Dermis microvascular lymphatic vessel endothelial cell (primary cell): ENCODE data around the gene KRT39. TPM values are rescaled to one million over a fixed set of nuclear protein-coding genes. Genes with fewer than 3 reads are reported as not detected.

Source experiments
- DNase-seq, 2 donors: peaks; one replicate each; pipeline versions ENCODE4 v3.0.0 to v3.0.0-alpha.2; 2010; ENCODE audit warnings: low read depth in 2 of 2
- total RNA-seq: library from RNA; depleted of rRNA; stranded (reverse); fragments of >200 nt; gene quantifications from 2 replicates; pipeline ENCODE4 v1.2.1, GENCODE V29; 2014

KRT39 gene
- total RNA-seq, 1 donor from 2014 or later = not detected

DNA sequence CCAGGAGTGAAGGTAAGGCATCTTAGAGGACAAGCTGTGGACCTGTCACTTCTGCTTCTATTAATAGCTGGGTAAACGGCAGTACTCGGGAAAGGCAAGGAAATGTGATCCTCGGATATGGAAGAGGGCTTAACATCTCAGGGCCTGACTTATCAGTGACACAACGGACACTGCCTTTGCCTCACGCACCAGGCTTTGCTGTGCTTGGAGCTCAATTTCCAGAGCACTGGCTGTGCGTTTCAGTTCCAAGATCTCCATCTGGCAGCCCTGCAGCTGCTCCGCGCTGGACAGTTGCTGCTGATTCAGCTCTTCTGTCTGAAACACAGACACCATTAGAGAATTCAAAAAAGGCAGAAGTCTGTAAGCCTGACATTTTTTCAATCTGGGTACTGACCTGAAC lies 13.8 kb upstream of the KRT39 start:
- DNase-seq = no peak

DNA sequence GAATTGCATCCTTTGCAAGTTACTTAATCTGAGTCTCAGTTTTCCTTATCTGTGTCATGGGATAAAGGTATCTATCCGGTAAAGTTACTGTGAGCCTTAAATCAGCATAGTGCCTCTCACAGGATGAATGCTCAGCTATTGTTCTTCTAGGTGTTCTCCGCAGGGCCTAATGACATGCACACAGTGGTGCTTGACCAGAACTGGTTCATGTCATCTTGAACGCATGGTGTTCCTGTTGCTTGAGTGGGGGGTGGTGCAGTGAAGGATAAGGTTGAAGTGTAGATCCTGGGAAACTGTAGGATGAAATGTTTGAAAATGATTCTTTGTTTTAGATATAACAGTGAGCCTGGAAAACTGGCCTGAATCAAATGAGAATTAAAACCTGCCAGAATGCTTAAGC lies 13.4 kb upstream of the KRT39 start:
- DNase-seq = no peak

DNA sequence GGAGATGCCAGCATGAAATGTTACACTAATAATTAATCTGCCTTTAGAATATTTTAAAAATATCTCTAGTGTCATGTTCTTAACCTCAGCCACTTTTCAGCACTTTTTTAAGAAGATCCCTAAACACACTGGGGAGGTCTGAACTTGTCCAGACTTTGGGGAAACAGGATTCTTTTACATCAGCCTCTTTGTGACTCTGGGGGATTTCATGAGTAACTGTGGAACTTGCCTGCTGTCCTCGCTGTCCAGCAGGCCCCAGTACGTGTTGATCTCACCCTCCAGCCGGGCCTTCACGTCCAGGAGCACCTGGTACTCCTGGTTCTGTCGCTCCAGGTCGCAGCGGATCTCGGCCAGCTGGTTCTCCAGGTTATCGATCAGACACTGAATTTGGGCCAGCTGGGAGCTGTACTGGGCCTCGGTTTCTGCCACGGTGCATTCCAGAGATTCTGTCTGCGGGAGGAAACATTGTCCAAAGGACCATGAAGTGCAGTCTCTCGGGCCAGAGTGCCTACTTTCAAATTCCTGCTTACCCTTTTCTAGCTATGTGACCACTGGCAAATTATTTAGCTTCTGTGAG lies 11.9 kb upstream of the KRT39 start:
- no peak for DNase-seq

DNA sequence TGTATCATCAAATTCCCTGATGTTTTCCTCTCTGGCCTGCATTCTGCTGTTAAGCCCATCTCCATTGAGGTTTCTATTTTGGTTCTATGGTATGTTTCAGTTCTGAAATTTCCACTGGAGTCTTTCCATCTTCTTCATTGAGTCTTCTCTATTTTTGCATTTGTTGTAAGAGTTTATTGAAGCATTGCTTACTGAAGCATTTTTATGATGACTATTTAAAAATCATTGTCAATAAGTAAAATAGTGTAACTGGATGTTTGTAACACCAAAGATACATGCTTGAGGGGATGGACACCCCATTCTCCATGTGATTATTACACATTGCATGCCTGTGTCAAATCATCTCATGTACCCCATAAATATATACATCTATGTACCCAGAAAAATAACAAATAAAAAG lies 8.8 kb upstream of the KRT39 start:
- DNase-seq = no peak

DNA sequence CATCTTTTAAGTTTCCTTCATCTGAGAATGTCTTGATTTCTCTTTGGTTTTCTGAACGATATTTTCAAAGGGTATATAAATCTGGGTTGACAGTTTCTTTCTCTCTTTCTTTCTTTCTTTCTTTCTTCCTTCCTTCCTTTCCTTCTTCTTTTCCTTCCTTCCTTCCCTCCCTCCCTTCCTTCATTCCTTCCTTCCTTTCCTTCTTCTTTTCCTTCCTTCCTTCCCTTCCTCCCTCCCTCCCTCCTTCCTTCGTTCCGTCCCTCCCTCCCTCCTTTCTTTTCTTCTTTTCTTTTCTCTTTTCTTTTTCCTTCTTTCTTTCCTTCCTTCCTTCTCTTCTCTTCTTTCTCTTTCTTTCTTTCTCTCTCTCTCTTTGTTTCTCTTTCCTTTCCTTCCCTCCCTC lies 7.6 kb upstream of the KRT39 start:
- DNase-seq = no peak

DNA sequence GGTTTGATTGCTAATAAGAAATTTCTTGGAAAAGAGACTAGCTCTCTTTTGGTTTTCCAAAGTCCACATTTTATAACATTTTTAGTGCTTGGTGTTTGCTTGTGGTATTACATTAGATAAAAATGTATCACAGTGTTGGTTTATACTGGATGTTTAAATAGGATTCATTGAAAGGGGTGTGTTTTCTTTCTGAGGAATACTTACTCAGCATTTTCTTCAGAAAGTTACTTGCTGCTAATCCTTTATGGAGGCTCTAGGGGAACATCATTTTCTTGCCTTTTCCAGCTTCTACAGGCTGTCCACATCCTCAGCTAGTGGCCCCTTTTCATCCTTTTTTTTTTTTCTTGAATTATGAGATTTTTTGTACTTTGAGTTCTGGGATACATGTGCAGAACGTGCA lies 834 bp upstream of the KRT39 start:
- DNase-seq = no peak

DNA sequence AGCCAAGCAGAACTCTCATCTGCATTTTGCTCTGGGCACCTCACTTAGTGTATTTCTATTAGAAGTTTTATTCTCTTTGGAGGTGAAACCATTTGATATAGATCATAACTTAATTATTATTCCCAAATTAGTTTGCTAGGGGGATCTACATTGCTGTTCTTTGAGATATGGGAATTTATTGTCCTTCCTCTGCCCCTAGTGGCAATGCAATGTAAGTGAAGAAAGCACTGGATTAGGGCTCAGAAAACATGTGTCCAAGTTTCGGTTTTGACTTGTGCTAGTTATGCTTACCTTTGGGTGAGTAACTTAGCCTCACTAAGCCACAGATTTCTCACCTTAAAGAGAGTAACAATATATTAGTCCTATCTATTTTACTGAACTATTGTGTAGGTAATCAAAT lies 2.9 kb downstream of the KRT39 start:
- DNase-seq = peak; percentile 19 to 20

DNA sequence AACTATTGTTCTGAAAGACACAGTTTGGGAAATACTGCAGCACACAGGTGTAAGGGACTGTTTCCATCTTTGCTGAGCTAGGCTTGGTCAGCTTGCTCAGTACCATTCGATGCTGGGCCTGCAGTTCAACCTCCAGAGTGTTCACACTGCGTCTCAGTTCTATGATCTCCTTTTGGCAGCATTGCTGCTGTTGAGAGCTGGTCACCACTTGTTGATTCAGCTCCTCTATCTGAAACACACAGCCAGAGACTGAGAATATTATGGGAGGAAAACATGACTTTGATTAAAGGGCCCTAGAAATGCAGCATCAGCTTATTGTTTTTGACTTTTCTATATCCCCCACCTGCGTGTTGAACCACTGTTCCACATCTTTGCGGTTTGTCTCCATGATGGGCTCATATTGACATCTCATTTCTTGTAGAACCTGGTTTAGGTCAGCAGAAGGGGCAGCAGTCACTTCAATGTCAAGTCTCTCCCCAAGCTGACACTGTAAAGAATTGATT lies 4.6 kb downstream of the KRT39 start:
- DNase-seq = no peak

DNA sequence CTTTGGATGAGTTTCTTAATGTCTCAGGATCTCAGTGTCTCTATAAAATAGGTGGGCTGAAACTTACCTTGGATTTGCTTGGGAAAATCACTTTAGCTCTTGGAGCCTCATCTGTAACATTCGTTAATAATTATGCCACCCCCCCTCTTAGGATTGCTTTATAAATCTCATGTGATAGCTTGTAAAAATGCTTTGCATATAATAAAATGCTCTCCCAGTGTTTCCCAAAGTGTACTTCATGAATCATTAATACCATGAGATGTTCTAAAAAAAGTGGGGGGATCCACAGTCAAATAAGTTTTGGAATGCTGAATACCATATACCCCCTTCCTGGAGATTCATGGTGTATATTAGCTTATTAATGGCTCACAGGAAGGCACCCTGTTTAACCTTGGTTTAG lies 5.2 kb downstream of the KRT39 start:
- DNase-seq = no peak

DNA sequence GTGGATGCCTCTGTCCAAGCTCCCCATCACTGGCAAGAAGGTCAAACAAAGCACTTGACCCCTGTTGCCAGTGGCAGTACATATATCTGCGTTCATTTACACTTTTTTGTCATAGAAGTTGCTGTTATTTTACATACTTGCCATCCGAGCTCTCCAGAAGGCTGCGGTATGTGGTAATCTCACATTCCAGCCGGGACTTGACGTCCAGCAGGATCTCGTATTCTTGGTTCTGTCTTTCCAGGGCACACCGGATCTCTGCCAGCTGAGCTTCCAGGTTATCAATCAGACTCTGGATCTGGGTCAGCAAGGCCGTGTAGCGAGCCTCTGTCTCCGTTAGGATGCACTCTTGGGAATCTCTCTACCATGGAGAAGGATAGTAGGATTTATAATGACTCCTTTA lies 6.6 kb downstream of the KRT39 start:
- no peak for DNase-seq

DNA sequence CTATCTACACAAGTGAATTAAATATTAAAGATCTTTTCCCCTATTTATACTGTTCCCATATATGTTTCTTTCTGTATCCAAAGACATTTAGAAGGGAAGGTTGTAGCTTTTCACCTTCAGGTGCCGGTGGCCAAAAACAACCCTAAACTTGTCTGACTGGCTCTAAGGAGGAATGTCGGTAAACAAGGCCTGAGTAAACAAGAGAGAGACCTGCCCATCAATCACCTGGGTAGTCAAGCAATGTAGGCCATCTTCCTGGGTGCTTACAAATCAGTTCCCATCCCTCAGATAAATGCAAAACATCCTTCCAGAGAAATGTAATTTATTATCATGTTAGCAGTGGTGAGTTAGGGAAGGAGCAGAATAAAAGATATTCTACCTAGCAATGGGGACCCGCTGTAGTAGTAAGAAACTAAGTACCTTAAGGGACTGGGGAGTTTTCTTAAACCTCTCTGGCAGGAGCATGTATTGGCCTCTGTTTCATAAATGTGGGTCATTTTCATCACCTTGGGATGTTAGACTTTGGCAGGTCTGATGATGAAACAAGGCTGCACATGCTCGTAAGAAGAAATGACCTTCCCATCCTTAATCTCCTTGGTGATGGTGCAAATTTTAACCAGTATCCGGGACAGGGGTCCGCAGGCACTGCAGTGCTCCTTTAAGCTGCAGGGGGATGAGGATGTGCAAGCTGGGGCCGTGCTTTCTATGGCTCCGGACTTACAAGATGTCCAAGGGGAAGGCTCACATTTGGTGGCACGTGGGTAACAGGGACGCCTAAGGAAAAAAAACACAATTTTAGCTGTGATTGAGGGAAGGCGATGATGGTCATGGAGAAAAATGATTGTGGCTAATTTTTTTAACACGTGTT lies 8.4 kb downstream of the KRT39 start:
- no peak for DNase-seq

DNA sequence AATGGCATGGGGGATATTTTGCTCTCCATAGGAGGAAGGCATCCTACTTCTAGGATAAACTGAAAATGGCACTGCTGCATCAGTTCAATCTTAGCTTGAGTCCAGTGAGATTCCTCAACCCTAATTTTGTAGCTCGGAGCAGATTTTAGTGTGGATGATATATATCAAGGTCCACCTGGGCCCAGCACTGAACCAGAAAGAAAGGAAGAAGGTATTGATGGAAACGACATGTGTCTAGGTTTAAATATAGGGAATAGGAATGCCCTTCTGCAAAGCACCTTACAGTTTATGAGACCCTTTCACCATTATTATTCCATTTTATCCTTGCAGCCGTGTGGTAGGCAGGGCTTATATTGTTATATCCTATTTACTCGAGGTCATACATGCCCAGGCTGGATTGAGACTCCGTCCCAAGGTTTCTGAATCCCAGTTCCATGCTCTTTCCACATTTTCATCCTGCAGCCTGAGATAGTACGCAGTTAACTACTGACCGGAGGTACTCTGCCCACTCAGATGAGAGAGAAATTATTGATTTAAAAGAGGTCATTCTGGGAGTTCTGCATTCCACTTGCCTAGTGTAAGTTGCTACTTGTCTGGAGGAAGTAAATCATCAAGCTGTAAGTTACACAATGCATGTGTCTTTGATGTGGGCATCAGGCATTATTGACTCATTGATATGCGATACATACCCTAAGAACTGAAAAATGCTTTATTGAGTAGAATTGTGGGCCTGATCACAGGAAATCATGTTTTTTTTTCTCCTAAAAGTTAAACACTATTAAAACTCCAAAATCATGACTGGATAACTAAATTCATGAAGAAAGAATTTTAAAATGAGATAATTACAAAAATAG lies 10.1 kb downstream of the KRT39 start:
- no peak for DNase-seq

DNA sequence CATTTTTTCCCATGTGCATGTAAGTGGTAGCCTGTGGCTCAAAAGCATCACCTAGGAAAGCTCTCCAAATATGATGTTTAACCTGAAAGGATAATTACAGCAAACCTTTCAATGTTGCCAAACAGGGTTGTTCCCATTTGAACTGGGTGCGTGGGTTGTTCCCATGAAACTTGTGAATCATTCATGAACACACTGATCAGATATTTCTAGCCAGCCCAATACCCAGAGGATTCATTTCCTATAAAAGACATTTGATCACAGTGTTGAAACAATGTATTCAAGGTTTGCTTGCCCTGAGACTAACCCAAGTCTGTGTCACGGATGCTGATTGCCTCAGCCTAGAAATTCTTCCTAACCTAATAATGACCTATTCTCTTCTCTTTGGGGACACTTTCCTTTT lies 12.9 kb downstream of the KRT39 start:
- DNase-seq = no peak

DNA sequence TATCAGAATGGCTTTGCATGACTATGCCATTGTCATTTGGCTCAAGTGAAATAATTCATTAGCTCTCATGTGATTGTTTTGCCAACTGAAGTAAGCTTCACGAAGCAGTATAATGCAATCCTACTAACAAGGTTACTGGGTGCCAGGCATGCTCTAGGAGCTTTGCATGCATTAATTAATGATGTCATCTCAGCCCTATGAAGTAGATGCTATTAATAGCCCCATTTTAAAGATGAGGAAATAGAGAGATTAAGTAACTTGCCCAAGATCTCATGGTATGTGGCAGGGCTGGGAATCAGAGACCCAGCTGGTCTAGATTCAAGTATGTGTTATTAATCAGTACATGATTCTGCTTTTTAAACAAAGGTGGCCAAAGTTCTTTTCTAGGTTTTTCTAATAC lies 14.1 kb downstream of the KRT39 start:
- DNase-seq = no peak

DNA sequence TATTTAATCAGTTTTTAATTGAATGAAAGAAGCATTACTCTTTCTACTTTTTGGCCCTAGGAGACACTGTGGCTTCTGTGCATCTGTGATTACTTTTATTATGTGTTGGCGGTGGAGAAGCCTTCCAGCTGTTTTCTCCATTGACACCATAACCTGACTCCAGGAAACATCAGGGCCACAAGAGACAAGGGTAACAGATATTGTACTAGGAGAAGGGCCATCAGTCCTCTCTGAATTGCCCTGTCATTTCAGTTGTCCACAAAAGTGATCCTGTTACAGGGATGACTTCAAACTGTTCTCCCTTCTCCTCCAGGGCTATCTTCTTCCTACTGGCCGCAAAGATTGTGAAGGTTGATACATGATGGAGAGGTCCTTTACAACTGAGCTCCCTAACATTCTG lies 14.6 kb downstream of the KRT39 start:
- no peak for DNase-seq

DNA sequence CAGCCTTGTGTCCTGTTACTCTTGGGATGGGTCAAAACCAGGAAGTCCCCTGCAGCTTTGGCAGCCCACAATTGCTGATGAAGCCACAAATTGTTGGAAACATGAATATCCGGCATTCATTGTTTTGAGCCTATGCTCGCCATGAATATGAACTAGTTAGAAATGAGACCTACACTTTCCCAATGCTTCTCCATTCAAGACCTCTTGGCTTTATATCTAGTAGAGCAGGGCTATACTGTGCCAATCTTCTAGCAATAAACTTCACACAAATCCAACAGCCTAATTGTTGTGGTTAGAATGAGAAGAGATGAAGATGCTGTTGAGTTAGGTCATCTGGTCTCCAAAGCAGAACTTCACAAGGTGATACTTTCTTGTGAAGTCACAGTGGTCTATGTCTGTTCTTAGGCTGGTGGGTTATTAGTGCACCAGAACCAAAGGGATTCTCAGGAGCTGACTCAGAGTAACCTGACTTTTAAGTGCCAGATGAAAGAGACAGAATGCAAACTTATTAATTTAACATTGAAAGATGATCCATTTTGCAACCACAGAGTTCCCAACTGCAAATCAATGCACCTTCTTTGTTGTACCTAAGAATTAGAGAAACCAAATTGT lies 15.6 kb downstream of the KRT39 start:
- DNase-seq = no peak

DNA sequence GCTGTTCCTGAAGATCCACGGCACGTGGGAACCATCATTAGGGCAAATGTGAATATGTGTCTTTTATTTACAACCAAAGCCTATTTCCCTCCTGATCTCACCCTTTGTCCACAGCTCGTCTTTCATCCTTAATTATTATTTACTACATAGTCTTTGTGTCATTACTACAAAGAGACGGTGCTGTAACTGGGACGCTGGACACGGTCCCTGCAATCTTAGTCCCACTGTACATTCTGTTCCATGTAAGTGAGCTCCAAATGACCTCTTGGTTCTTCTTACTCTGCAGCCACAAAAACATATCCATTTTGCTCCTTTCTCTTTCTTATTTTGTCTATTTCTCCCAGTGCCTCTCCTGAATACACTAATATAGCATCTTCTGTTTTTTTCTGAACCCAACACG lies 16.6 kb downstream of the KRT39 start:
- DNase-seq = no peak

DNA sequence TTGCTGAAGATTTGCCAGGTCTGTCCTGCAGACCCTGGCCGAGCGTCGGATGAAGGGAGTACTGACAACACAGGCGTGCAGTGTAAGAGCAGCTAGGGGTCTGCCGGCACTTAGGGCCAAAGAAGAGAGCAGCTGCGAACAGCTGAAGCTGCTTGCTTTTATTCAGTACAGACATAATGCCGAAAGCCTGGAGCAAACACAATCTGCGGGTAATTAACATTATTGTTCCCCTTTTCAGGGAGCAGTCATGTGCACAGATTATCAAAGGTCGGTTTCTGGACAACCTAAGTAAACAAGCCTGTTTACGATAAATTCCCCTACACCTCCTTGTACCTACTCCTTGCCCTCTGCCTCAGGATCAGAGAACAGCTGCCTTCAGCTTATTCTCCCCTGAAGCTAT lies 17.3 kb downstream of the KRT39 start:
- DNase-seq = no peak

DNA sequence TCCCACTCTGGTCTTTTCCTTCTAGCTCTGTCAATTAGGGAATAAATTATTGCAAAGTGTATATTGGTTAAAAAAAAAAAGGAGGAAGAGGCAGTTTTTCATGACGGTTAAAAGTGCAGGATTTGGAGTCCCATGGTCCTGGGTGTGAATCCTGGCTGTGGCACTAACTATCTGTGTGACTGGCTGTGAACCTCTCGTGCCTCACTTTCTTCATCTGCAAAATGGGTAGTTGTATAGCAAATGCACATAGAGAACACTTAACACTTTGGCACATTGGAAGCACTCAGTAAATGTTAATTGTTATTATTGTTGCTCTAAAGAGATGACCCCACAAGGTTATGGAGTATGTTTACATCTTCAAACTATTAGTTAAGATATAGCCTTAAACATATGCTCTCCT lies 18.8 kb downstream of the KRT39 start:
- DNase-seq = no peak

DNA sequence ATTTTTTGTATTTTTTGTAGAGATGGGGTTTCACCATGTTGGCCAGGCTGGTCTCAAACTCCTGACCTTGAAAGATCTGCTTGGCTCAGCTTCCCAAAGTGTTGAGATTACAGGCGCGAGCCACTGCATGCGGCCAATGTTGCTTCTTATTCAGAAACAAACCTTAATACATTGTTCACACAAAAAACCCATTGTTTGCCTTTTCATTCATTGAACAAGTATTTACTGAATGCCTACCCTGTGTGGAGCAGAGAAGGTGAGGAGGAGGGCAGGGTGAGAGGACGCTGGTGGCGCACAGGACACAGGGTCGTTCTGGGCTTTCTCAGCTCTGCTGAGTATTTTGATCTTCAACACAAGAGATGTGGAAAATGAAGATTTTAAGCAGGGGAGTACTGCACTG lies 21.3 kb downstream of the KRT39 start:
- no peak for DNase-seq

DNA sequence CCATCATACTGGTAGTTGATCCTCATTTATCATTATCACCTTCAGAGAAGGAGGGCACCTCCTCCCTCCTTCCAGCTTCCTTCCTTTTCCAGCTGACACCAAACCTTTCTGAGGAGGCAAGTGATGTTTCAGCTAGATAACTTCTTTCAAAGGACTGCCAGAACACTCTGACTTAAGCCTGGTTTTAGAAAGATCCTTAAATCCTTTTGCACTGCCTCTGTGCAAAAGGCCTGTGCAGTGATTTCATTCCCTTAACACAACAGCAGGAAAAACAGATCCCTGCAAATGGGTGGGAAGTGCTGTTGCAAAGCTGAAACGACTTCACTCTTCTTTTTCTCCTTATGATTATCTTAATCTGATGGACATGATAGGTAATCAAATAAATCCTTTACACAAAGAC lies 22.2 kb downstream of the KRT39 start:
- no peak for DNase-seq

DNA sequence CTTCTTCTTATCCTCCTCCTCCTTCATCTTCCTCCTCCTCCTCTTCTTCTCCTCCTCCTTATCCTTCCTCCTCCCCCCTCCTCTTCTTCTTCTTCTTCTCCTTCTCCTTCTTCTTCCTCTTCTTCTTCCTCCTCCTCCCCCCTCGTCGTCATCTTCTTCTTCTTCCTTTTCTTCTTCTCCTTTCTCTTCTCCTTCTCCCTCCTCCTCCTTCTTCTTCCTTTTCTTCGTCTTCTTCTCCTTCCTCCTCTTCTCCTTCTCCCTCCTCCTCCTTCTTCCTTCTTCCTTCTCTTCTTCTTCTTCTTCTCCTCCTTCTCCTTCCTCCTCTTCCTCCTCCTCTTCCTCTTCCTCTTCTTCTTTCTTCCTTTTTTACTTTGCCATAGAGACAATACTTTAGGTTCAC lies 24.2 kb downstream of the KRT39 start:
- DNase-seq = no peak
